ENCODE results near the gene RBFOX1.
"Not testable (repeated sequence)": the region's sequence is repeated elsewhere in the genome, so short reads cannot be mapped to it uniquely, and the experiment has no call there.

The RBFOX1 gene

GRCh38 chr16:7471268-7471667, 138.6 kb downstream of the RBFOX1 start:
- no peak for DNase-seq (ENCODE audit: low read depth)

DNA sequence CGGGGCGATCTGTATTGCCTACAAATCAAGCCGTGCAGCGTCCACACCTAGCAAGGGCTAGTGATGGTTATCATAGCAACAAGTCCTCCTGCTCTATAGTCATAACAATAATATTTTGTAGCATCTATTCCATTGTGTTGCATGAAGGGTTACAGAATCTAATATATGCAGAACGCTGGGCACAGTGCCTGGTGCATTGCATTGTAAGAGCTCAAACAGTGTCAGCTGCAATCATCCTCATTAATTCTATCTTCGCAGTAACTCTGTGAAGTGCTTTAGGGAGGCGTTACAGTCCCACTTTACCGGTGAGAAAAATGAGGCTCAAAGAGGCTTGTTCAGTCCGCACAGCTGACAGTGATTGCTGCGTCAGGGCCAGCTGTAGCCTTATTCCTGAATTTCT, 149.4 kb downstream of the RBFOX1 start:
- no peak for DNase-seq (ENCODE audit: low read depth)

- no peak for DNase-seq (ENCODE audit: low read depth)
These were observed 150.1 kb downstream of the RBFOX1 start for GRCh38 chr16:7482596-7483290.

GRCh38 chr16:7487574-7488323, 155.1 kb downstream of the RBFOX1 start:
- DNase-seq (ENCODE audit: low read depth), result no peak

- no peak for DNase-seq (ENCODE audit: low read depth)
These were observed 159.5 kb downstream of the RBFOX1 start for GRCh38 chr16:7492122-7492521.

GRCh38 chr16:7493133-7493532, 160.5 kb downstream of the RBFOX1 start:
- DNase-seq (ENCODE audit: low read depth), result no peak

- DNase-seq (ENCODE audit: low read depth), result no peak
These were observed 165.0 kb downstream of the RBFOX1 start for GRCh38 chr16:7497691-7498090.

GRCh38 chr16:7501868-7502267, 169.2 kb downstream of the RBFOX1 start:
- DNase-seq (ENCODE audit: low read depth), result no peak

DNA sequence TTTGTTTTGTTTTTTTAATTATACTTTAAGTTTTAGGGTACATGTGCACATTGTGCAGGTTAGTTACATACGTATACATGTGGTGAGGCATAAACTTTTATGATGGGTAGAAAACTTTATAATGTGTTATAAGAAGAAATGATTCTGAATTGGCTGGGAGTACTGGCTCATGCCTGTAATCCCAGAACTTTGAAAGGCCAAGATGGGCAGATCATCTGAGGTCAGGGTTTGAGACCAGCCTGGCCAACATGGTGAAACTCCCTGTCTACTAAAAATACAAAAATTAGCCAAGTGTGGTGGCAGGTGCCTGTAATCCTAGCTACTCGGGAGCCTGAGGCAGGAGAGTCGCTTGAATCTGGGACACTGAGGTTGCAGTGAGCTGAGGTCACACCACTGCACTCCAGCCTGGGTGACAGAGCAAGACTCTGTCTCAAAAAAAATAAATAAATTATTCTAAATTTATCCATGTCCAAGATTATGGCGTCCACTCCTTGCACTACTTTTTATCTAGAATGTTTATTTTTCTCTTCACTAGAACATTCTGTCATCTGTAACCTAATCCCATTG, 170.0 kb downstream of the RBFOX1 start:
- not testable (repeated sequence) for DNase-seq (ENCODE audit: low read depth)

GRCh38 chr16:7503666-7504065, 171.0 kb downstream of the RBFOX1 start:
- DNase-seq (ENCODE audit: low read depth), result no peak

GRCh38 chr16:7504844-7505243, 172.2 kb downstream of the RBFOX1 start:
- no peak for DNase-seq (ENCODE audit: low read depth)

- DNase-seq (ENCODE audit: low read depth), result no peak
These were observed 172.8 kb downstream of the RBFOX1 start for GRCh38 chr16:7505495-7505894.

- no peak for DNase-seq (ENCODE audit: low read depth)
These were observed 173.7 kb downstream of the RBFOX1 start for GRCh38 chr16:7506363-7506762.

DNA sequence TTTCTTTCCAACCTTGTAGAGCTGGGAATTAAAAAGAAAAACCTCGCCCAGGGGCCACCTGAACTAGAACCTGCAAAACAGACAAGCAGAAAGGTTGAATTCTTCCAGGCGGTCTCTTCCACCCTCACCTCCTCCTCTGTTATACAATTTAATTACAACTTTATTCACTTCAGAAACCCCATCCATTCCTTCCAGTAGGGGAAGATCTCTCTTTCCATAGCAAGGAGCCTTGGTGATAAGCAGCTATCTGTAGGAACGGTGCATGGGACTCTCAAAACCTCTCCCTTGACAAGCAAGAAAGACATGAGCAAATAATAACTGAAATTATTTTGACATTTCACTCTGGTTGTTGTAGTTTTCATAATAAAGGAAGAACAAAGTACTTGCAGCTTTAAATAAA, 176.0 kb downstream of the RBFOX1 start:
- no peak for DNase-seq (ENCODE audit: low read depth)

GRCh38 chr16:7509963-7510601, 177.4 kb downstream of the RBFOX1 start:
- DNase-seq (ENCODE audit: low read depth), result no peak

DNA sequence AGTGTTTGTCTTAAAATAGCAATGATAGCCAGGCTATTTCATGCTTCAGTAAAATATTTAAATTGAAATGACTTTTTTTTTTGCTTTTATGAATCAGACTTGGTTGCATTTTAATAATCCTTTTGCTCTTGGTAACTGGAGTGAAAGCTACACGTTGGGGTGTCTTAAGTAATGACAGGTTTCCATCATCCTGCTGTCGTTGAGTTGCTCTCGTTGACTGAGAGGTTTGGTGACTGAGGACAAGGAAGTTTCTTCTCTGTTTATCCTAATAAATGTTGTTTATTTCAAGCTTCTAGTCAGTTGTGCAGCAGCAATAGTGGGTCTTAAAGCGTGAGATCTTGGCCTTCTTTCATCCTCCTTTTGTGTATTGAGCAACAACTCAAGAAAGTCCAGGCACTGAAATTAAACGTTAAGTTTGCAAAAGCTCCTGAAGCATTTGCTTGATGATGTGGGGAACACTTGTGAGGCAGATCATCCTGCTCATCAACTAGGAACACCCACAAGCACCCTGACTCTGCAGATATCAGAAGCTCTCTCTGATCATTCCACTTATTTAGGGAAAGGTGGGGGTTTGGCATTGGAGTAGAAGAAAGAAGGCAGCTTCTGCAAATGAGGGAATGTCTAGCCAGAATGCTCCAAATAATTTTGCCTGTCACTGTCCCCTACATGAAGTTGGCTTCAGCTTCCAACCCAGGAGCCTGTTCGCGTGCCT, 179.1 kb downstream of the RBFOX1 start:
- DNase-seq (ENCODE audit: low read depth), result no peak

GRCh38 chr16:7512503-7512902, 179.9 kb downstream of the RBFOX1 start:
- no peak for DNase-seq (ENCODE audit: low read depth)

DNA sequence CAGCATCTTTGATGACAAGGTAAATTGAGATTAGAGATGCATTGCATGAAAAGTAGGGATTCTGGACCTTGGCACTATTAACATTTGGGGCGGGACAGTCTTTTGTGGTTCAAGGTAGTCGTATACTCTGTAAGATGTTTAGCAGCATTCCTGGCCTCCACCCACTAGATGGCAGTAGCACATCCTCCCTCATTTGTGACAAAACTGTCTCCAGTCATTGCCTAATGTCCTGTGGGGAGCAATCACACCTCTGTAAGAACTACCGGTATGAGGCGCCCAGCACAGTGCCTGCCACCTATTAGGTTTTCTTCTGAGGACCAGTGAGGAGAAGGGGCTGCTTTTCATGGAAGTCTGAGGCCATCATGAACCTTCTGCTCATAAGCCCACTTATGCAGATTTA, 180.8 kb downstream of the RBFOX1 start:
- DNase-seq (ENCODE audit: low read depth), result no peak

DNA sequence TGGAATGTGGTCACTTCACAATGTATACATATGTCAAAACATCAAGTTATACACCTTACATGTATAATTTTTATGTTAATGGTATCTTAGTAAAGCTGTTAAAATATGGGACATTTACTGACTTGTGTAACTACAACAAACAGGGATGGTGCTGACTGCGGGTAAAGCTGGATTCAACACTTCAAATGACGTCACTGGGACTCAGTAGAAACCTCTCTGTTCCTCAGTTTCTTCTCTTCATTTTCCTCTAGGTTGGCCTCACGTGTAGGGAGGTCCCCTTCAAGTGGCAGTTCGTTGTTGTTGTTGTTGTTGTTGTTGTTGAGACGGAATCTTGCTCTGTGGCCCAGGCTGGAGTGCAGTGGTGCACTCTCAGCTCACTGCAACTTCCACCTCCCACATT, 182.9 kb downstream of the RBFOX1 start:
- no peak for DNase-seq (ENCODE audit: low read depth)

DNA sequence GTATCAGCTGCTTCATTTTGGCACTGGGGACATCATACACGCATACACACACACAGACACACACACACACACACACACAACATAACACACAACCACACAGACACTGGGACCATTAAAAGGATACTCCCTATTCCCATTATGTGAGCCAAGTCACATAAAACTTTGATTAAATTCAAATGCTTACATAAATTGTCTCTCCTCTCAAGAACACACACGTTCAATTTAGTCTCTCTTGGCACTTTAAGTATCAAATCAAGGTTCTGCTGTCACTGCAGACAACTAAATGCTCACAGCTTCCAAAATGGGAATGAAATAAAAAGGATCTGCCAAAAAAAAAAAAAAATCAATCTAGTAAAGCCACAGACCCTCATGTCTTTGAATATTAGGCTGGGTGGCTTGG, 184.9 kb downstream of the RBFOX1 start:
- DNase-seq (ENCODE audit: low read depth), result no peak

DNA sequence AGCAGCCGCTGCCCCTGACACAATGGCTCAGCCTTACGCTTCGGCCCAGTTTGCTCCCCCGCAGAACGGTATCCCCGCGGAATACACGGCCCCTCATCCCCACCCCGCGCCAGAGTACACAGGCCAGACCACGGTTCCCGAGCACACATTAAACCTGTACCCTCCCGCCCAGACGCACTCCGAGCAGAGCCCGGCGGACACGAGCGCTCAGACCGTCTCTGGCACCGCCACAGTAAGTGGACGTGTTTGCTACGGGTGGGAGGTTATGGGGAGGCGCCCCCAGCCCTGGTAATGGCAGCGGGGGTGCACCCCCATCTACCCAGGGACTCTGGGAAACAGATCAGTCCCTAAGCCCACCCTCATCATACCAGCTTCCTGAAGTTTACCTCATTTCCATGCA, 185.5 kb downstream of the RBFOX1 start:
- DNase-seq (ENCODE audit: low read depth), result no peak

GRCh38 chr16:7521834-7522233, 189.2 kb downstream of the RBFOX1 start:
- DNase-seq (ENCODE audit: low read depth), result no peak

All from iris pigment epithelial cell (primary cell).